Stimulated activated CD4-positive, alpha-beta T cell treated with anti-CD3 and anti-CD28 coated beads, Interleukin-12 subunit alpha, Interleukin-12 subunit beta, amount 100 ng/mL, for 24 hours (primary cell): ENCODE measurements around the gene DUSP16.

Experiments
- DNase-seq, 2 experiments: peaks; one replicate each; pipeline ENCODE4 v3.0.0-alpha.2; 2020; ENCODE audit warnings: low read depth in 2 of 2

Gene DUSP16

GRCh38 chr12:12549426-12549825 lies 13.2 kb downstream of the DUSP16 start:
- DNase-seq, result no peak

- no peak for DNase-seq
These were observed 13.9 kb downstream of the DUSP16 start for GRCh38 chr12:12548713-12549112.

- DNase-seq, result no peak
These were observed 16.3 kb downstream of the DUSP16 start for GRCh38 chr12:12546314-12546772.

GRCh38 chr12:12543959-12544358 lies 18.7 kb downstream of the DUSP16 start:
- DNase-seq, result no peak

GRCh38 chr12:12542964-12543363 lies 19.7 kb downstream of the DUSP16 start:
- DNase-seq, result no peak

- no peak for DNase-seq
These were observed 20.4 kb downstream of the DUSP16 start for GRCh38 chr12:12542286-12542685.

- DNase-seq, result no peak
These were observed 20.9 kb downstream of the DUSP16 start for GRCh38 chr12:12541782-12542181.

GRCh38 chr12:12540261-12541013 lies 22.2 kb downstream of the DUSP16 start:
- DNase-seq, result no peak

- DNase-seq, result no peak
These were observed 23.4 kb downstream of the DUSP16 start for GRCh38 chr12:12539028-12539810.

- DNase-seq, result no peak
These were observed 24.1 kb downstream of the DUSP16 start for GRCh38 chr12:12538535-12538934.

GRCh38 chr12:12537421-12537820 lies 25.2 kb downstream of the DUSP16 start:
- DNase-seq, result no peak

- no peak for DNase-seq
These were observed 27.7 kb downstream of the DUSP16 start for GRCh38 chr12:12534975-12535374.

GRCh38 chr12:12534166-12534866 lies 28.3 kb downstream of the DUSP16 start:
- DNase-seq, result no peak

- no peak for DNase-seq
These were observed 29.3 kb downstream of the DUSP16 start for GRCh38 chr12:12533238-12533829.

- DNase-seq, result no peak
These were observed 31.5 kb downstream of the DUSP16 start for GRCh38 chr12:12531194-12531593.

- no peak for DNase-seq
These were observed 32.8 kb downstream of the DUSP16 start for GRCh38 chr12:12529783-12530421.

GRCh38 chr12:12528361-12529270 lies 34.0 kb downstream of the DUSP16 start:
- no peak for DNase-seq

GRCh38 chr12:12527820-12528296 lies 34.8 kb downstream of the DUSP16 start:
- DNase-seq, result no peak

GRCh38 chr12:12524128-12524527 lies 38.5 kb downstream of the DUSP16 start:
- DNase-seq, result no peak

GRCh38 chr12:12523229-12523628 lies 39.4 kb downstream of the DUSP16 start:
- no peak for DNase-seq
